ENCODE measurements around the gene STAB2.

STAB2 gene

GRCh38 chr12:103786201-103786600 is 199.1 kb downstream of the STAB2 start:
- no peak for TF ChIP-seq CTCF (IDR thresholded peaks at IDR 0.05; ENCODE audit: control insufficient read depth, insufficient read depth, low read depth, low read length, missing control alignments)
- no peak for DNase-seq (ENCODE audit: low read depth)
- H3K4me3 ChIP-seq (ENCODE audit: control insufficient read depth, low read depth, low read length) = no peak overlapping the region

- no peak for DNase-seq (ENCODE audit: low read depth)
- no peak overlapping the region for H3K4me3 ChIP-seq (ENCODE audit: control insufficient read depth, low read depth, low read length)
- no peak for TF ChIP-seq CTCF (IDR thresholded peaks at IDR 0.05; ENCODE audit: control insufficient read depth, insufficient read depth, low read depth, low read length, missing control alignments)
Observed at GRCh38 chr12:103791350-103791920, 204.4 kb downstream of the STAB2 start.

GRCh38 chr12:103793046-103793445 is 206.0 kb downstream of the STAB2 start:
- no peak overlapping the region for H3K4me3 ChIP-seq (ENCODE audit: control insufficient read depth, low read depth, low read length)
- no peak for TF ChIP-seq CTCF (IDR thresholded peaks at IDR 0.05; ENCODE audit: control insufficient read depth, insufficient read depth, low read depth, low read length, missing control alignments)
- DNase-seq (ENCODE audit: low read depth) = no peak

GRCh38 chr12:103793512-103794045 is 206.5 kb downstream of the STAB2 start:
- no peak for DNase-seq (ENCODE audit: low read depth)
- no peak for TF ChIP-seq CTCF (IDR thresholded peaks at IDR 0.05; ENCODE audit: control insufficient read depth, insufficient read depth, low read depth, low read length, missing control alignments)
- H3K4me3 ChIP-seq (ENCODE audit: control insufficient read depth, low read depth, low read length) = no peak overlapping the region

GRCh38 chr12:103794309-103795213 is 207.5 kb downstream of the STAB2 start:
- no peak for TF ChIP-seq CTCF (IDR thresholded peaks at IDR 0.05; ENCODE audit: control insufficient read depth, insufficient read depth, low read depth, low read length, missing control alignments)
- H3K4me3 ChIP-seq (ENCODE audit: control insufficient read depth, low read depth, low read length) = no peak overlapping the region
- no peak for DNase-seq (ENCODE audit: low read depth)

GRCh38 chr12:103798586-103798985 is 211.5 kb downstream of the STAB2 start:
- no peak for DNase-seq (ENCODE audit: low read depth)
- TF ChIP-seq CTCF (IDR thresholded peaks at IDR 0.05; ENCODE audit: control insufficient read depth, insufficient read depth, low read depth, low read length, missing control alignments) = no peak
- H3K4me3 ChIP-seq (ENCODE audit: control insufficient read depth, low read depth, low read length) = no peak overlapping the region
